K562 (cell line): ENCODE data around the gene AMY1B.
"Not testable (repeated sequence)": the region's sequence is repeated elsewhere in the genome, so short reads cannot be mapped to it uniquely, and the experiment has no call there.

Source experiments
- CBX8 ChIP-seq: fragments of 200-600 bp; sonication (generic); IDR thresholded peaks from 2 replicates; pipeline ENCODE4 v1.6.1; 2012; ENCODE audit warnings: borderline replicate concordance, mixed run types, low read depth, mild to moderate bottlenecking, moderate library complexity, mixed read lengths, low read length, control low read depth, inconsistent platforms; ENCODE audit not compliant: poor library complexity, severe bottlenecking; ENCODE audit errors: extremely low read depth
- CHD2 ChIP-seq: IDR thresholded peaks from 2 replicates; pipeline ENCODE4 v1.6.1; 2011; ENCODE audit warnings: low read depth, low read length
- CTCF ChIP-seq, 3 experiments: IDR thresholded peaks in 2 of 3; conservative IDR thresholded peaks in 1 of 3; 2 replicates each; pipeline ENCODE4 v1.5.1; 2011 to 2012; ENCODE audit warnings: low read length in 3 of 3, mild to moderate bottlenecking in 3 of 3, control low read depth in 2 of 3, improper control_type of control experiment in 1 of 3, inconsistent platforms in 1 of 3, low read depth in 1 of 3, mixed read lengths in 1 of 3, moderate library complexity in 1 of 3; ENCODE audit not compliant: insufficient read depth in 2 of 3
- ETS1 ChIP-seq: conservative IDR thresholded peaks from 2 replicates; pipeline ENCODE4 v1.6.1; 2011; ENCODE audit warnings: low read depth, mild to moderate bottlenecking, low read length; ENCODE audit not compliant: control insufficient read depth
- EZH2 ChIP-seq: IDR thresholded peaks from 2 replicates; pipeline ENCODE4 v1.6.1; 2012; ENCODE audit warnings: low read depth, mild to moderate bottlenecking, inconsistent platforms, low read length, borderline replicate concordance
- GTF2E2 ChIP-seq: fragments of 200-800 bp; sonication (Bioruptor generic); IDR thresholded peaks from 2 replicates; pipeline ENCODE4 v1.6.1; 2016; ENCODE audit warnings: missing genetic modification characterization, missing compliant biosample characterization
- JUNB ChIP-seq: fragments of 450-650 bp; formaldehyde crosslinking; conservative IDR thresholded peaks from 2 replicates; pipeline ENCODE4 v1.4.0; 2020; ENCODE audit warnings: mild to moderate bottlenecking
- MEIS2 ChIP-seq: fragments of 450-650 bp; IDR thresholded peaks from 2 replicates; pipeline ENCODE4 v1.6.1; 2014; ENCODE audit warnings: mild to moderate bottlenecking; ENCODE audit not compliant: partially characterized antibody
- OTX1 ChIP-seq: fragments of 450-650 bp; formaldehyde crosslinking; IDR thresholded peaks from 2 replicates; pipeline ENCODE4 v1.4.0; 2022; ENCODE audit warnings: mild to moderate bottlenecking
- RAD21 ChIP-seq, 2 experiments: fragments of 250-450 bp in 1 of 2; fragments of 450-650 bp in 1 of 2; sonication (Bioruptor Pico) in 1 of 2; formaldehyde crosslinking in 1 of 2; IDR thresholded peaks in 1 of 2; conservative IDR thresholded peaks in 1 of 2; 2 replicates each; pipeline versions ENCODE4 v1.4.0 to v1.8.0; 2020 to 2022; ENCODE audit warnings: mild to moderate bottlenecking in 2 of 2, moderate library complexity in 1 of 2
- SMC3 ChIP-seq: conservative IDR thresholded peaks from 2 replicates; pipeline ENCODE4 v1.6.1; 2011; ENCODE audit warnings: low read depth, low read length, improper control_type of control experiment; ENCODE audit not compliant: insufficient read depth
- ZNF175 ChIP-seq: fragments of 200-800 bp; sonication (Bioruptor generic); IDR thresholded peaks from 2 replicates; pipeline ENCODE4 v1.6.1; 2016; ENCODE audit warnings: low read depth, mild to moderate bottlenecking, missing genetic modification characterization, missing compliant biosample characterization

GRCh38 chr1:103700669-103701068 lies 4.7 kb upstream of the AMY1B start:
- not testable (repeated sequence) for TF ChIP-seq CHD2; CTCF (IDR thresholded peaks at IDR 0.05 in 2 of 3, conservative IDR thresholded peaks at IDR 0.05 in 1 of 3; ENCODE audit: insufficient read depth in 2 of 3, low read depth in 1 of 3, low read length in 3 of 3); JUNB; ZNF175; SMC3; MEIS2; ETS1; EZH2; RAD21 (CRISPR knock-in tag; conservative IDR thresholded peaks at IDR 0.05 in 1 of 2, IDR thresholded peaks at IDR 0.05 in 1 of 2); CBX8; OTX1 (CRISPR knock-in tag); GTF2E2 (tag)
